Measurements from ENCODE around the gene SRSF10. TPM values are rescaled to one million over a fixed set of nuclear protein-coding genes. Genes with fewer than 3 reads are reported as not detected.

SRSF10 gene
- total RNA-seq, 2 donors from 2014 or later: 217 to 264 TPM

- Mint-ChIP-seq H3K27me3 (ENCODE audit: low read depth) (no peaks in the 10 kb centered on the region), H3K9me3 (no peaks in the 10 kb centered on the region), H3K36me3 (ENCODE audit: insufficient read depth in 2 of 2) (no peaks in the 10 kb centered on the region), H3K4me1 (ENCODE audit: low read depth) (no peaks in the 10 kb centered on the region), H3K4me3 (no peak overlapping the region), H3K27ac (no peak overlapping the region)
- DNase-seq (no peak), ATAC-seq (replicated peaks in 1 of 2) (no peak)
Measured at GRCh38 chr1:23928789-23929188, 51.3 kb downstream of the SRSF10 start.

DNA sequence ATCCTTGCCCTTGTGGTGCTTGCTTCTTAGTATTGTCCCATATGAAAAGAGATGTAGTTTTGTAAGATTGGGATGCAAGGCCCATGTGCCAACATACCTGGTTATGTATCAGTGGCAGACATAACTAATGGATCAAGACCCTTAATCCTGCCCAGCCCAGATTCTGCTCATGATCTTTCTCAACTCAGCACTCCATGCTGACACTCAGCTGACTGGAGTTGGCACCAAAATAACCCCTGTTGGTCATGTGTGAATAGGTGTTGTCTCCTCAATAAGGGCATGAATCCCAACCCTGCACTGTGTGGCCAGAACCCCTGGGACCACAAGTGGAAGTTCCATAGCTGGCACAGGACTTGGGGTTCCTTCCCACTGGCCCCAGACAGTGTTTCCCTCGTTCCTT lies 53.0 kb downstream of the SRSF10 start:
- Mint-ChIP-seq H3K27me3 (ENCODE audit: low read depth) (no peaks in the 10 kb centered on the region), H3K27ac (no peak overlapping the region), H3K4me1 (ENCODE audit: low read depth) (no peaks in the 10 kb centered on the region), H3K4me3 (no peak overlapping the region), H3K36me3 (ENCODE audit: insufficient read depth in 2 of 2) (no peaks in the 10 kb centered on the region), H3K9me3 (no peaks in the 10 kb centered on the region)
- DNase-seq: no peak
- ATAC-seq (replicated peaks in 1 of 2): no peak

GRCh38 chr1:23925279-23925678 lies 54.8 kb downstream of the SRSF10 start:
- no peaks in the 10 kb centered on the region for H3K4me1 Mint-ChIP-seq (ENCODE audit: low read depth)
- H3K27me3 Mint-ChIP-seq (ENCODE audit: low read depth): no peaks in the 10 kb centered on the region
- H3K27ac Mint-ChIP-seq: no peak overlapping the region
- no peak for ATAC-seq (replicated peaks in 1 of 2)
- no peak for DNase-seq
- no peak overlapping the region for H3K4me3 Mint-ChIP-seq
- H3K36me3 Mint-ChIP-seq (ENCODE audit: insufficient read depth in 2 of 2): no peaks in the 10 kb centered on the region
- H3K9me3 Mint-ChIP-seq: no peaks in the 10 kb centered on the region

DNA sequence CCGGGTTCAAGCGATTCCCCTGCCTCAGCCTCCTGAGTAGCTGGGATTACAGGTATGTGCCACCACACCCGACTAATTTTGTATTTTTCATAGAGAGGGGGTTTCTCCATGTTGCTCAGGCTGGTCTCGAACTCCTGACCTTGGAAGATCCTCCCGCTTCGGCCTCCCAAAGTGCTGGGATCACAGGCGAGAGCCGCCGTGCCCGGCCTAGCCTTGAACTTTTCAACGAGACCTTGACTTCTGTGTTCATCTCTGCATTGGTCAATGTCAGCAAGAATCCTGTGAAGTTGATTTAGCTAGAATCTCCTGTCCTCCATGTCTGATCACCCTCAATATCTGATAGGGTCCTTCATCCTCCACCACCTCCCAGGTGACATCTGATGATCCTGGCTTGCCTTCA lies 55.5 kb downstream of the SRSF10 start:
- Mint-ChIP-seq H3K4me1 (ENCODE audit: low read depth) (no peaks in the 10 kb centered on the region), H3K27me3 (ENCODE audit: low read depth) (no peaks in the 10 kb centered on the region), H3K36me3 (ENCODE audit: insufficient read depth in 2 of 2) (no peaks in the 10 kb centered on the region), H3K9me3 (no peaks in the 10 kb centered on the region), H3K27ac (no peak overlapping the region), H3K4me3 (no peak overlapping the region)
- DNase-seq (no peak), ATAC-seq (replicated peaks in 1 of 2) (no peak)

GRCh38 chr1:23923592-23924499 lies 56.3 kb downstream of the SRSF10 start:
- Mint-ChIP-seq H3K4me3 (no peak overlapping the region), H3K36me3 (ENCODE audit: insufficient read depth in 2 of 2) (no peaks in the 10 kb centered on the region), H3K9me3 (no peaks in the 10 kb centered on the region), H3K27me3 (ENCODE audit: low read depth) (no peaks in the 10 kb centered on the region), H3K4me1 (ENCODE audit: low read depth) (no peaks in the 10 kb centered on the region), H3K27ac (no peak overlapping the region)
- DNase-seq (no peak), ATAC-seq (replicated peaks in 1 of 2) (no peak)

GRCh38 chr1:23922321-23922943 lies 57.7 kb downstream of the SRSF10 start:
- no peak for ATAC-seq (replicated peaks in 1 of 2)
- DNase-seq: no peak
- Mint-ChIP-seq H3K36me3 (ENCODE audit: insufficient read depth in 2 of 2) (no peaks in the 10 kb centered on the region), H3K27me3 (ENCODE audit: low read depth) (no peaks in the 10 kb centered on the region), H3K4me3 (no peak overlapping the region), H3K9me3 (no peaks in the 10 kb centered on the region), H3K4me1 (ENCODE audit: low read depth) (no peaks in the 10 kb centered on the region), H3K27ac (no peak overlapping the region)

DNA sequence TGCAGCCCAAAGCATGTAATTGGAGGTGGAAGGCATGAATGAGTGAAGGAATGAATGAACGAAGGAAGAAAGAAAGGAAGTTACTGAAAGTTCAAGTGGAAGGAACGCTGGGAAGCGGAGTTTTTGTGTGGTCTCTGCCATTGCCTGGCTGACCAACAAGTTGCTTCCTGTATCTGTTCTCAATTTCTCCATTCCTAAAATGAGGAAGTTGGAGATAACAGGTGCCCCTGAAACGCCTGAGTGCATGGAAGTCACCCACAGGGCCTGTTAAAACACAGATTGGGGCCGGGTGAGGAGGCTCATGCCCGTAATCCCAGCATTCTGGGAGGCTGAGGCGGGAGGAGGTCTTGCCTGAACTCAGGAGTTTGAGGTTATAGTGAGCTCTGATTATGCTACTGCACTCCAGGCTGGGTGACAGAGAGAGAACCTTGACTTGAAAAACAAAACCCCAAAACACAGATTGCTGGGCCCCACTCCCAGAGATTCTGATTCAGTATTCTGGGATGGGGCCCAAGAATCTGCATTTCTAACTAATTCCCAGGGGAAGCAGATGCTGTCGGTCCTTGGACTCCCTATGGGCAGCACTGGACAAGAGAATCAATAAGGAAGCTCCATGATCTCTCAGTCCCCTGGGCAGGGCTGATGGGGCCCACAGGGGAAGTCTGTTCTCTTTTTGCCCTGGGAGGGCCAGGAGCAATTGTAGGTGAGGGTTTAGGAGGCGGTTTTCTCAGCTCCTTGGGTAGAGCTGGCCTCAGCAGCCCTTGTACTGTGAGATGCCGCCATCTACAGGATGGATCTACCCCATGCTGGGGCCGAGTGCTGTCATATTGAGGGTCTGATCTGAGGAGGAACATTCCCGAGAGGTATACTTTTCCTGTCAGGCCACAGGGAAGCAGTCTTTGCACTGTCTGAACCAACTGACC lies 63.7 kb downstream of the SRSF10 start:
- H3K36me3 Mint-ChIP-seq (ENCODE audit: insufficient read depth in 2 of 2): no peaks in the 10 kb centered on the region
- peaks cover 32% of the 10 kb centered on the region for H3K4me1 Mint-ChIP-seq (ENCODE audit: low read depth)
- H3K27ac Mint-ChIP-seq: no peak overlapping the region
- no peaks in the 10 kb centered on the region for H3K9me3 Mint-ChIP-seq
- H3K27me3 Mint-ChIP-seq (ENCODE audit: low read depth): no peaks in the 10 kb centered on the region
- peak overlapping the region in 1 of 2 donors; percentile 47 for H3K4me3 Mint-ChIP-seq
- DNase-seq: peak; percentile 69 to 74
- ATAC-seq (replicated peaks in 1 of 2): peak; percentile 94 to 97

- no peak overlapping the region for H3K27ac Mint-ChIP-seq
- no peak overlapping the region for H3K4me3 Mint-ChIP-seq
- no peaks in the 10 kb centered on the region for H3K36me3 Mint-ChIP-seq (ENCODE audit: insufficient read depth in 2 of 2)
- no peak for ATAC-seq (replicated peaks in 1 of 2)
- DNase-seq: no peak
- no peaks in the 10 kb centered on the region for H3K9me3 Mint-ChIP-seq
- H3K27me3 Mint-ChIP-seq (ENCODE audit: low read depth): no peaks in the 10 kb centered on the region
- H3K4me1 Mint-ChIP-seq (ENCODE audit: low read depth): peaks cover 42% of the 10 kb centered on the region
Measured at GRCh38 chr1:23915466-23915865, 64.7 kb downstream of the SRSF10 start.

DNA sequence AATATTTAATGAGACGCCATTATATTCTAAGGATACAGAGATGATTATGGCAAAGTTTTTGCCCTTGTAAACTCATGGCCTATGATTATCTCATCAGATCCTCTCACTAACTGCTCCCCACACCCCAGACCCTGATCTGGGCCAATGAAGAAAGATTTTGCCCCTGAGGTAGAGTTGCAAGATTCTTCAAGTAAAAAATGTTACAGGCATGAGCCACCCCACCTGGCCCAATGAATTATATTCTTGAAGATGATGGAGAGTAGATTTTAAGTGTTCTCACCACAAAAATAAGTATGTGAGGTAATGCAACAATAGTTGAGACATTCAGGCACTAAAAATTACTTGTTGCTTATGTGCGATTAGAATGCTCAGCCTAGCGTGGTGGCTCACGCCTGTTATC lies 65.2 kb downstream of the SRSF10 start:
- Mint-ChIP-seq H3K9me3 (no peaks in the 10 kb centered on the region), H3K4me3 (no peak overlapping the region), H3K36me3 (ENCODE audit: insufficient read depth in 2 of 2) (no peaks in the 10 kb centered on the region), H3K4me1 (ENCODE audit: low read depth) (peaks cover 48% of the 10 kb centered on the region), H3K27me3 (ENCODE audit: low read depth) (no peaks in the 10 kb centered on the region), H3K27ac (no peak overlapping the region)
- DNase-seq: no peak
- ATAC-seq (replicated peaks in 1 of 2): no peak

Other genes with a start within 250 kb of the SRSF10 start
- gene ELOA, start 236.9 kb downstream of the SRSF10 start, total RNA-seq: 10 to 100 TPM; 32.4 to 34.1 TPM
- gene PITHD1, start 201.9 kb downstream of the SRSF10 start, total RNA-seq: 100 to 1,000 TPM in 1 of 2 donors, 10 to 100 TPM in 1; 83.2 to 107 TPM
- 10 to 100 TPM; 63.4 to 71.5 TPM for gene LYPLA2, start 189.2 kb downstream of the SRSF10 start, total RNA-seq
- 10 to 100 TPM; 26.8 to 30.7 TPM for gene GALE, start 179.6 kb downstream of the SRSF10 start, total RNA-seq
- 10 to 100 TPM; 44.1 to 47.4 TPM for gene HMGCL, start 154.9 kb downstream of the SRSF10 start, total RNA-seq
- gene FUCA1, start 112.0 kb downstream of the SRSF10 start, total RNA-seq: 1 to 10 TPM; 5.5 to 9.0 TPM
- under 1 TPM; 0.35 to 0.72 TPM for gene CNR2, start 67.0 kb downstream of the SRSF10 start, total RNA-seq
- gene PNRC2, start 20.5 kb downstream of the SRSF10 start, total RNA-seq: 100 to 1,000 TPM; 187 to 196 TPM
- not detected for gene MYOM3, start 131.8 kb upstream of the SRSF10 start, total RNA-seq
- gene IL22RA1, start 162.8 kb upstream of the SRSF10 start, total RNA-seq: not detected
- gene IFNLR1, start 207.0 kb upstream of the SRSF10 start, total RNA-seq: 10 to 100 TPM; 11.8 to 19.2 TPM